ENCODE data around the gene HAS3. TPM values are rescaled to one million over a fixed set of nuclear protein-coding genes. Genes with fewer than 3 reads are reported as not detected.

HAS3 gene
- total RNA-seq, 1 experiment from 2014 or later: 100 TPM

DNA sequence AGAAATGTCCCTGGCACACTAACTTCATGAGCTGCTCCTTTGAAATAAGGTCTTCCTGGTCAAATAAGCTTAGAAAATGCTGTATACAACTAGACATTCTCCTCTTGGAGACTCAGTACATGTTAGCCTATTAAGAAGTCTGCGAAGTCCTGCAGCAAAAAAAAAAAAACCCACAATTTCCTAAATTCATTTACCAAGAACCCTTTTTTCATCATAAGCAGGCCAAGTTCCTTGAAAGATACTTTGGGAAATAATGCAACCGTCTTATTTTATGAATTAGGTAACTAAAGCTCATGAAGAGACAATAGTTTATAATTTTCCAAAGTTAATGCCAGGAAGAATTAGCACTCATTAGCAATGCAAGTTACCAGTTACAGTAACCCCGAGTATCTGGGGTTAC, 49.0 kb upstream of the HAS3 start:
- Histone ChIP-seq H3K23me2 (ENCODE audit: insufficient read length, low read depth, low read length, poor library complexity, severe bottlenecking) (no peaks in the 10 kb centered on the region), H4K8ac (replicated peaks; ENCODE audit: insufficient read length, low read depth, low read length) (no peak overlapping the region), H4K20me1 (ENCODE audit: control insufficient read depth, insufficient read depth, insufficient read length) (no peaks in the 10 kb centered on the region), H3K56ac (ENCODE audit: insufficient read length, low read depth, low read length) (no peak overlapping the region), H2AK5ac (ENCODE audit: insufficient read length, low read length) (no peak overlapping the region), H3K4ac (ENCODE audit: low read depth, low read length) (no peak overlapping the region), H4K91ac (ENCODE audit: insufficient read length, low read depth, low read length) (no peak overlapping the region), H3K9ac (ENCODE audit: extremely low read depth, insufficient read length, low read length) (no peak overlapping the region), H4K5ac (ENCODE audit: insufficient read length, low read depth, low read length) (no peak overlapping the region), H3K23ac (ENCODE audit: insufficient read length, low read depth, low read length) (no peak overlapping the region), H2AFZ (ENCODE audit: low read length) (no peak overlapping the region), H3T11ph (ENCODE audit: low read length) (no peak overlapping the region), H2BK15ac (ENCODE audit: low read depth, low read length) (no peak overlapping the region), H3K4me2 (ENCODE audit: insufficient read depth, insufficient read length, low read length) (no peak overlapping the region), H3K79me2 (ENCODE audit: insufficient read depth, low read length) (no peaks in the 10 kb centered on the region), H3K4me1 (ENCODE audit: insufficient read depth, low read length) (no peaks in the 10 kb centered on the region; the same call in 1 of the 2 replicates), H3K9me3 (ENCODE audit: control insufficient read depth, low read depth, low read length) (no peaks in the 10 kb centered on the region), H3K79me1 (ENCODE audit: insufficient read depth, low read depth, low read length, poor library complexity, severe bottlenecking) (no peaks in the 10 kb centered on the region), H3K27me3 (ENCODE audit: insufficient read depth, low read length) (no peaks in the 10 kb centered on the region), H2BK12ac (ENCODE audit: insufficient read length, low read depth, low read length) (no peak overlapping the region), H3K14ac (ENCODE audit: insufficient read depth, low read length) (no peak overlapping the region), H3K27ac (ENCODE audit: insufficient read length, low read depth, low read length) (no peak overlapping the region), H2BK120ac (ENCODE audit: low read depth, low read length, poor library complexity, severe bottlenecking) (no peak overlapping the region), H3K18ac (ENCODE audit: insufficient read length, low read depth, low read length) (no peak overlapping the region), H2BK5ac (ENCODE audit: insufficient read length, low read length) (no peak overlapping the region), H2BK20ac (ENCODE audit: low read depth, low read length, poor library complexity, severe bottlenecking) (no peak overlapping the region)
- TF ChIP-seq, protein P1, sequence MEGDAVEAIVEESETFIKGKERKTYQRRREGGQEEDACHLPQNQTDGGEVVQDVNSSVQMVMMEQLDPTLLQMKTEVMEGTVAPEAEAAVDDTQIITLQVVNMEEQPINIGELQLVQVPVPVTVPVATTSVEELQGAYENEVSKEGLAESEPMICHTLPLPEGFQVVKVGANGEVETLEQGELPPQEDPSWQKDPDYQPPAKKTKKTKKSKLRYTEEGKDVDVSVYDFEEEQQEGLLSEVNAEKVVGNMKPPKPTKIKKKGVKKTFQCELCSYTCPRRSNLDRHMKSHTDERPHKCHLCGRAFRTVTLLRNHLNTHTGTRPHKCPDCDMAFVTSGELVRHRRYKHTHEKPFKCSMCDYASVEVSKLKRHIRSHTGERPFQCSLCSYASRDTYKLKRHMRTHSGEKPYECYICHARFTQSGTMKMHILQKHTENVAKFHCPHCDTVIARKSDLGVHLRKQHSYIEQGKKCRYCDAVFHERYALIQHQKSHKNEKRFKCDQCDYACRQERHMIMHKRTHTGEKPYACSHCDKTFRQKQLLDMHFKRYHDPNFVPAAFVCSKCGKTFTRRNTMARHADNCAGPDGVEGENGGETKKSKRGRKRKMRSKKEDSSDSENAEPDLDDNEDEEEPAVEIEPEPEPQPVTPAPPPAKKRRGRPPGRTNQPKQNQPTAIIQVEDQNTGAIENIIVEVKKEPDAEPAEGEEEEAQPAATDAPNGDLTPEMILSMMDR (conservative IDR thresholded peaks at IDR 0.05): no peak
- Mint-ChIP-seq H3K36me3 (ENCODE audit: insufficient read depth in 1 of 3, low read depth in 3 of 3) (no peaks in the 10 kb centered on the region), H3K9me3 (no peaks in the 10 kb centered on the region), H3K27ac (no peak overlapping the region), H3K4me1 (peaks cover 5 to 8% of the 10 kb centered on the region in 2 experiments; a peak in 2 of 4 replicates), H3K27me3 (ENCODE audit: low read depth) (no peaks in the 10 kb centered on the region; the same call in 1 of the 2 replicates), H3K4me3 (no peak overlapping the region)
- DNase-seq: no peak
- WGBS (ENCODE audit: extremely low coverage, insufficient read length, low lambda C conversion rate): no CpG with 5 or more reads among the region's 3 CpGs

All from H9 (cell line).